GM12865 (cell line): ENCODE measurements around the gene MYH10.

Source experiments
- DNase-seq: peaks from one replicate; pipeline ENCODE4 v3.0.0; 2010; ENCODE audit warnings: low read depth
- H3K4me3 ChIP-seq: 2 replicates; pipeline ENCODE4 v1.5.1; 2011; ENCODE audit warnings: mild to moderate bottlenecking, low read depth, low read length, control low read depth
- TF ChIP-seq, protein P1 (sequence below): IDR thresholded peaks from 2 replicates; pipeline ENCODE4 v1.5.1; 2011; ENCODE audit warnings: low read length, control low read depth, low read depth, inconsistent platforms; ENCODE audit not compliant: insufficient read depth; ENCODE audit errors: missing control alignments

MYH10 gene

DNA sequence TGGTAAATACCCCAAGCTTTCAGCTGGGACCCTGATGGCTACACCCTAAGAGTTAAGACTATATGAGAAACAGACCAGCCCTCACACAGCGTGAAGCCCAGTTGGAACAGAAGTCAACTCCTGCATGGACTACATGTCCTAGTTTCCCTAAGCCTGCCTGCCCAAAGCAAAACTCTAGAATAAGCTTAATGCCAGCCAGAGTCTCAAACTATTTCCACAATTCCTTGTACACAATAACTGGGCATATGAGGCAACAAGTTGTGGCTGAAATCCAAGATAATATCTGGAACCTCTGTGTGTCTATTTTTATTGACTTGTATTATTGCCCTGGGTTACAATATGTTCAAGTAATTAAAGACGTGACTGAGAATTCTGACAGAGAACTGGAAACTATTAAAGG is 19.4 kb downstream of the MYH10 start:
- no peak overlapping the region for H3K4me3 ChIP-seq
- no peak for DNase-seq
- TF ChIP-seq, protein P1, sequence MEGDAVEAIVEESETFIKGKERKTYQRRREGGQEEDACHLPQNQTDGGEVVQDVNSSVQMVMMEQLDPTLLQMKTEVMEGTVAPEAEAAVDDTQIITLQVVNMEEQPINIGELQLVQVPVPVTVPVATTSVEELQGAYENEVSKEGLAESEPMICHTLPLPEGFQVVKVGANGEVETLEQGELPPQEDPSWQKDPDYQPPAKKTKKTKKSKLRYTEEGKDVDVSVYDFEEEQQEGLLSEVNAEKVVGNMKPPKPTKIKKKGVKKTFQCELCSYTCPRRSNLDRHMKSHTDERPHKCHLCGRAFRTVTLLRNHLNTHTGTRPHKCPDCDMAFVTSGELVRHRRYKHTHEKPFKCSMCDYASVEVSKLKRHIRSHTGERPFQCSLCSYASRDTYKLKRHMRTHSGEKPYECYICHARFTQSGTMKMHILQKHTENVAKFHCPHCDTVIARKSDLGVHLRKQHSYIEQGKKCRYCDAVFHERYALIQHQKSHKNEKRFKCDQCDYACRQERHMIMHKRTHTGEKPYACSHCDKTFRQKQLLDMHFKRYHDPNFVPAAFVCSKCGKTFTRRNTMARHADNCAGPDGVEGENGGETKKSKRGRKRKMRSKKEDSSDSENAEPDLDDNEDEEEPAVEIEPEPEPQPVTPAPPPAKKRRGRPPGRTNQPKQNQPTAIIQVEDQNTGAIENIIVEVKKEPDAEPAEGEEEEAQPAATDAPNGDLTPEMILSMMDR, result no peak

- no peak overlapping the region for H3K4me3 ChIP-seq
- DNase-seq, result no peak
- TF ChIP-seq, protein P1, result no peak
Observed at GRCh38 chr17:8610558-8610957, 20.0 kb downstream of the MYH10 start.

DNA sequence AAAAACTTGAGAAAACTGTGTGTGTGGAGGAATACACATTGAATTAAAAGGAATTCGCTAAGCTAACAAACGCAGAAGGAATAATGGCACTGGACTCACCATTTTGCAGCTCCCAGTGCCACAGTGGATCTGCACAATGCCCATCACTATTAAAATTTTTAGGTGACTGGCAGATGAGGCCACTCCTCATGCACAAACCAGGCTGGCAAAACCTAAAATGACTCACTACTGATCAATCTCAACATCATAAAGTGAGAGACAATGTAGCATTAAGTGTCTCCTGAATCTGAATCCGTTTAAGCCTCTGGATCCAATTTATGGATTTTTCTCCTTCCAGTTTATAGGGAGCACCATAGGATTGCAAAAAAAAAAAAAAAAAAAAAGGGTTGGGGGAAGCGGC is 20.6 kb downstream of the MYH10 start:
- no peak for DNase-seq
- TF ChIP-seq, protein P1, result no peak
- no peak overlapping the region for H3K4me3 ChIP-seq

- TF ChIP-seq, protein P1, result no peak
- no peak overlapping the region for H3K4me3 ChIP-seq
- DNase-seq, result no peak
Observed at GRCh38 chr17:8608001-8608400, 22.5 kb downstream of the MYH10 start.

DNA sequence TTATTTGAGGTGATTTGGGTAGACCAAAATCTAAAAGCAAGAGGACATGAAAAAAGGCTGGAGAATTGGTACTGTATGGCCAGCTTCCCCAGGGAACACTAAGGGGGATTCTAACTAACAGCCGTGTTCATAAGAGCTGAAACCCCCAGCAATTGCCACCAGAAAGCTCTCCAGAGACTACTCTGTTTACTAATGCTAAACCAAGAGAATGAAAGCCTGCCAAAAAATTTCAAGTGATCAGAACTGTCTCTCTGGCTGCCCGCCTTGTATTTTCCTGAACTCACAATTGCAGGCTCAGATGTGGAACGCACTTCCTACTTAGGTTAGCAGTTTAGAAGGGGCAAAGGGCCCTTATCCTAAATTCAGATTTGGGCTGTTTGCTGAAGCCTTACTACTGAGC is 24.1 kb downstream of the MYH10 start:
- TF ChIP-seq, protein P1, result no peak
- DNase-seq, result no peak
- no peak overlapping the region for H3K4me3 ChIP-seq

GRCh38 chr17:8602679-8603078 is 27.8 kb downstream of the MYH10 start:
- no peak for DNase-seq
- TF ChIP-seq, protein P1, result no peak
- H3K4me3 ChIP-seq, result no peak overlapping the region

DNA sequence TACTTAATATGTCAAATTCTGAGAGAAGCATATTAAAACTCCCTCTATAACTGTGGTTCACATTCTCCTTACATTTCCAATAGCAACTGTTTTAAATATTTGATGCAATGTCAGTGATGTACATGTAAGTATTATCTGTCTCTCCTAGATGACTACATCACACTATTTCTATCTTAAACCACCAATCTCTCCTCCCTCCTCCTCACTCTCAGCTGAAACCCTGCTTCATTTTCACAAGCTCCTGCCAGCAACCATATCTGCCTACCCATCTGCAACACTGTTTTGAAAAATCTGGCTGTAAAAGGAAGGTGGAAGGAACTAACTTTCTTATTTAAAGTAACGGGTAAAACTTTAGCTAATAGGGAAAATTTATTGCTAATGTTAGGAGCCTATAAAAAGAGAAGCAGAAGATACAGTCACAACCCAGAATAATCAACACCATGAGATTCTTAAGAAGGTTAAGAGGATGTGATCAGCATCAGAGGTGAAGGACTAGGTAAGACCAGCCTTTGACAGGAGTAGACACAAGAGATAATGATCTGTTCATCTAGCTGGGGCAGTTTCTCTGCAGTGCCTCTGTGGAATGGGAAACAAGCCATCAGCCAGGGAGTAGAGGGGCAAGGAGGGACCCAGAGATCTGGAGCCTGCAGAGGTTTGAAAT is 31.0 kb downstream of the MYH10 start:
- H3K4me3 ChIP-seq, result no peak overlapping the region
- no peak for DNase-seq
- TF ChIP-seq, protein P1, result no peak
